Lower leg skin (tissue), 3 donors: ENCODE measurements around the gene GRAMD2B.

ENCODE experiments used
- POLR2A ChIP-seq, 2 donors: fragments of 450-650 bp; IDR thresholded peaks; one replicate each; pipeline ENCODE4 v1.6.1; 2016 to 2017; ENCODE audit warnings: antibody characterized with exemption in 2 of 2, mild to moderate bottlenecking in 1 of 2, moderate library complexity in 1 of 2
- TF ChIP-seq, protein P1 (sequence below), 3 donors: fragments of 450-650 bp; IDR thresholded peaks; one replicate each; pipeline ENCODE4 v1.5.1; 2016; ENCODE audit warnings: antibody characterized with exemption in 3 of 3, mild to moderate bottlenecking in 3 of 3, moderate library complexity in 2 of 3

DNA sequence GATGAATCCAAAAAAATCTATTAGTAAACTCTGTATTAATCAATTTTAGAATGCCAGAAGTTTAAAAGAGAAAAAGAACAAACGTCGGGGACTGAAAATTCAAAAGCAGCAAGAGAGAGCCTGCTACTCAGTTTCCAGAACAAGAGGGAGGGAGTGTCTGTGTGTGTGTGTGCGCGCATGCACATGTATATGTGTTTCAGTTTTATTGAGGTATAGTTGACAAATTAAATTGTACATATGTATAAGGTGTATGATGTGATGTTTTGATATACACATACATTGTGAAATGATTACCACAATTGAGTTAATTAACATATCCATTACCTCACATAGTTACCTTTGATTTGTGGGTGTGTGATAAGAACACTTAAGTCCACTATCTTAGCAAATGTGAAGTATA lies 27.6 kb upstream of the GRAMD2B start:
- TF ChIP-seq, protein P1, sequence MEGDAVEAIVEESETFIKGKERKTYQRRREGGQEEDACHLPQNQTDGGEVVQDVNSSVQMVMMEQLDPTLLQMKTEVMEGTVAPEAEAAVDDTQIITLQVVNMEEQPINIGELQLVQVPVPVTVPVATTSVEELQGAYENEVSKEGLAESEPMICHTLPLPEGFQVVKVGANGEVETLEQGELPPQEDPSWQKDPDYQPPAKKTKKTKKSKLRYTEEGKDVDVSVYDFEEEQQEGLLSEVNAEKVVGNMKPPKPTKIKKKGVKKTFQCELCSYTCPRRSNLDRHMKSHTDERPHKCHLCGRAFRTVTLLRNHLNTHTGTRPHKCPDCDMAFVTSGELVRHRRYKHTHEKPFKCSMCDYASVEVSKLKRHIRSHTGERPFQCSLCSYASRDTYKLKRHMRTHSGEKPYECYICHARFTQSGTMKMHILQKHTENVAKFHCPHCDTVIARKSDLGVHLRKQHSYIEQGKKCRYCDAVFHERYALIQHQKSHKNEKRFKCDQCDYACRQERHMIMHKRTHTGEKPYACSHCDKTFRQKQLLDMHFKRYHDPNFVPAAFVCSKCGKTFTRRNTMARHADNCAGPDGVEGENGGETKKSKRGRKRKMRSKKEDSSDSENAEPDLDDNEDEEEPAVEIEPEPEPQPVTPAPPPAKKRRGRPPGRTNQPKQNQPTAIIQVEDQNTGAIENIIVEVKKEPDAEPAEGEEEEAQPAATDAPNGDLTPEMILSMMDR (IDR thresholded peaks at IDR 0.05), result no peak
- no peak for TF ChIP-seq POLR2A (IDR thresholded peaks at IDR 0.05)
